SKM-1 (cell line): ENCODE data around the gene SLC6A8.

Experiments
- DNase-seq: peaks from one replicate; lab custom pipeline; 2025; ENCODE audit not compliant: unreplicated experiment; lab: John Stamatoyannopoulos, UW

The SLC6A8 gene

DNA sequence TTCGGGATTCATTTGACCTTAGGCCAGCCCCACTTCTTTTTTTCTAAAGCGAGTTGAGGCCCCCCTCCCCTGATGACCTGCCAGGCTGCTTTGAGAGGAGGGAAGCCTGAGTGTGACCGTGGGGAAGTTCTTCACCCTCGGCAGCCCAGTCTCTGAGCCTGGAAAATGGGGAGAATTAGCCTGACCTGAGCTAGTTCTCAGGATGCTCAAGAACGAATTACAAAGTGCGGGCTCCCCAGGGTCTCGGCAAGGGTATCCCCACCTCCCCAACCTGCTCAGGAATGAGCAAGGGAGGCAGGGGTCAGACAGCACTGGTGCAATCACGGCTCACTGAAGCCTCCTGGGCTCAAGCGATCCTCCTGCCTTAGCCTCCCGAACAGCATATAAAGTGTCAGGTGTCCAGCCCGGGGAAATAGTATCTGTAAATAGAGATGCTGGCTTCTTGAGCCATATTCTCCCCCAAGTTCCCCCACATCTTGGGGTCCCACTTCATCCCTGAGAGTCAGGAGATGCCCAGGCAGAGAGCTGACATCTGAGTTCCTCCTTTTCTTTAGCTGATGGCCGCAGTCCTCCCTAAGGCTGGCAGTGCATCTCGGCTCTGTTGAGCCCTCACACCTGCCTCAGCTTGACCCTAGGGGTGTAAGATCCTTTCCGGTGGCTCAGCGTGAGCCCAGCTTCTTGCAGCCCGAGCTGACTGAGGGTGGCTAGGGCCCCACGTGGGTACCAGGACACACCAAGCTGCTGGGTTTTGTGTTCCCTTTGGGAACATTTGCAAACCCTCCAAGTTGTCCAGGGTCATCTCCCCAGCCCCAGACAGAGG is 39.2 kb upstream of the SLC6A8 start:
- DNase-seq = no peak

- peak; percentile 8 for DNase-seq
Measured at GRCh38 chrX:153649178-153649914, 38.4 kb upstream of the SLC6A8 start.

GRCh38 chrX:153649915-153650782 is 37.6 kb upstream of the SLC6A8 start:
- DNase-seq = no peak

- DNase-seq = no peak
Measured at GRCh38 chrX:153650959-153651358, 36.8 kb upstream of the SLC6A8 start.

DNA sequence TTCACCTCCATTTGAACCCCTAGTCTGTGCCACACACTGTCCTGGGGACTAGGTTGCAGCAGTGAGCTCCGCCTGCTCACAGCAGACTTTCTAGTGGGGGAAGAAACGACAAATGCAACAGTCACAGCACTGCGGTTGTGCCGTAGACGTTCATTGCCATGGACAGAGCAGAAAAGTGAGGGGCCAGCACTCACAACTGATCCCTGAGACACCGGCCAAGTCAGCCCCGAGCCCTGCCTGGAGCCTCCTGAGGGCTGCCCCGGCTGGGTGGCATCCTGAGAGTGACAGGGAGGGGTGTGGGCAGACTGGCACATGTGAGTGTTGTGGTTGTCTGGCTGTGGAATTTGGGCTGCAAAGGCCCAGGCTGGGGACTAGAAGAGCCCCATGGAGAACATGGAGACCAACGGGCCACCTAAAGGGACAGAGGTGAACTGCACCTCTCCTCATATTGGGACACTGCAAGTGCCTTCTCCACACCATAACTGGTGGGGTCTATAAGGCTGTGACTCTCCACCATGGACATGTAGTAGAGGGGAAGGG is 36.1 kb upstream of the SLC6A8 start:
- no peak for DNase-seq

GRCh38 chrX:153653556-153653955 is 34.2 kb upstream of the SLC6A8 start:
- DNase-seq = no peak

GRCh38 chrX:153657161-153657560 is 30.6 kb upstream of the SLC6A8 start:
- no peak for DNase-seq

DNA sequence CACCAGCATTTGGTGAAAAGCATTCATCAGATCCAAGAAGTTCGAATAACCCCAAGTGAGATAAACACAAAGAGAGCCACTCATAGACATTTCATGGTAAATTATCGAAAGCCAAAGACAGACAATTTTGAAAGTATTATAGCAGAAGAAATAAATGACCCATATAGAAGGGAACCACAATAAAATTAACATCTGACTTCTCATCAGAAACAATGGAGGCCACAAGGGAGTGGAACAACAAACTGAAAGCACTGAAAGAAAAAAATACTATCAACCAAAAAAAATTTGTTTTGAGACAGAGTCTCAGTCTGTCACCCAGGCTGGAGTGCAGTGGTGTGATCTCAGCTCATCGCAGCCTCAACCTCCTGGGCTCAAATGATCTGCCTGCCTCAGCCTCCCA is 28.5 kb upstream of the SLC6A8 start:
- no peak for DNase-seq

DNA sequence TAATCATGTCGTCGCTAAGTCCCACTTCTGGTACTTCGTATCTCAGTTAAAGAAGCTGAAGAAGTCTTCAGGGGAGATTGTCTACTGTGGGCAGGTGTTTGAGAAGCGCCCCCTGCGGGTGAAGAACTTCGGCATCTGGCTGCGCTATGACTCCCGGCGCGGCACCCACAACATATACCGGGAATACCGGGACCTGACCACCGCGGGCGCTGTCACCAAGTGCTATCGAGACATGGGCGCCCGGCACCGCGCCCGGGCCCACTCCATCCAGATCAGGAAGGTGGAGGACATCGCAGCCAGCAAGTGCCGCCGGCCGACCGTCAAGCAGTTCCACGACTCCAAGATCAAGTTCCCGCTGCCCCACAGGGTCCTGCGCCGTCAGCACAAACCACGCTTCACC is 25.5 kb upstream of the SLC6A8 start:
- peak; percentile 11 for DNase-seq

DNA sequence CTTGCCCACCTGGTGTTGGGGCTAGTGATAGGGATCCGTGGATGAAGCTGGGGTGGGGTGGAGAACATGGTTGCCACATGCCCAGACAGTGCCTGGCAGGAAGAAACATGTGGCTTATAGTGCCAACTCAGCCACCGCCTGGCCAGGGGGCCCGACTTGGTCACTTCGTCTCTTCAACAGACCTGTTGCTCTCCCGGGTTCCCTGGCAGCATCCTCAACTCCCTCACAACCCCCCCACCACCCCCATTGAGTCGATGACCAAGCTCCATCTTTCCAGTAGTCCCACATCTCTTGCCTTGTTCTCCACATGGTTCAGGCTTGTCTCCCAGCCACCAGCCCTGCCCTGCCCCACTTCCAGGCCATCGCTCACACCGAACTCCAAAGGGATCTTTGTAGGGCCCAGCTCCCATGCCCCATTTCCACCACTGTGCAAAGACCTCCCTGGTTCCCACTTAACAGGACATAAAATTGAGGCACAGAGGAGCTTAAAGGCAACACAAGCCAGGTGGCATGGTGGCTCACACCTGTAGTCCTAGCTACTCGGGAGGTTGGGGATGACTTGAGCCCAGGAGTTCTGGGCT is 21.9 kb upstream of the SLC6A8 start:
- DNase-seq = no peak

- no peak for DNase-seq
Measured at GRCh38 chrX:153667281-153667955, 20.3 kb upstream of the SLC6A8 start.

DNA sequence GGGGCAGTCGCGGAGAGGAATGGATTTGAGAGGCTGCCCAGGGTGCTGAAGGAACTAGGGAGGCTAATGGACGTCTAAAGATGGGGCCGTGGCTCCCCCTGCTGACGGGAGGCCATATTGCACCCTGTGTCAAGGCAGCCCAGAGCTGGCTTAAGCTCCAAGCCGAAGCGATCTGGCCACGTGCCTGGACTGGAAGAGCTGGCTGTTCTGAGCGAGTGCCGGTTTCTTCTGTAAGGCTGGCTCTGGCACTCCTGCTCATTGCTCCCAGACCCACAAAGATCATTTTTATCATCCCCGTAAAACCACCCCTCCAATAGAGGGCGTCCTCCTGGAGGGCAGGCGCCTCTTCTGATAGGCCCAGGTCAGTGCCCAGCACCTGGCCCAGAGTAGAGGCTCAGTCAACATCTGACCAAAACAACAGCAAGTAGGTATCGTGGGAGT is 19.8 kb upstream of the SLC6A8 start:
- peak; percentile 48 for DNase-seq

- DNase-seq = no peak
Measured at GRCh38 chrX:153668423-153669173, 19.1 kb upstream of the SLC6A8 start.

DNA sequence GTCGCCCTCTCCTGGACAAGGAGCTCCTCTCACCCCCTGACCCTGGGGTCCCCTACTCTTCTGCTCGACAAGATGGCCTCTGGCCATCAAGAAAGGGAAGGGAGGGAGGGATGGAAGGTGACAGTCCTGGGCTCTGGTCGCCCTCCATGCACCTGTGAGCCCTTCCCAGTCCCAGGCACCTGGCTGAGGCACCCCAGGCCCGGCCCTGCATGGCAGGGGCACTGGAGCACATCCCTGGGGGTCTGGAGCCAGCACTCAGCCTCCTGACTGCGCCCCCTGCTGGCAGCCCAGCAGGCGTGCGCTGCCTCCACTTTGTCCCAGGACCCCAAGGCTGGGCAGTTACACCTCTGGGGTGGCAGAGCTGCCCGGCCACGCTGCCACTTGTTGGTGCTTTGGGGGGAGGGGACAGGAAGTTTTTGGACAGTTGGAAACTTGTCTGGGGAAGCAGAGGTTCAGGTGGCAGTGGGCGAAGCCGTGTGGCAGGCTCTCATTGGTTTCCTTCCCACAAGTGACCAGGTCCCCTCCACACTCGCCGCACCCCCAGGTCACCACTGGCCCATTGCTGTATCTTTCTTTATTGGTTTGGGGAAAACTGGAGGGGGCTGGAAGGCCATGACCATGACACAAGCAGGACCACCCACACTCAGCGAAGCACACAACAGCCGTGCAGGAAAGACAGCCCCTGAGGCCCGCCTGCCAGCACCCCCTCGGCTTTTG is 18.4 kb upstream of the SLC6A8 start:
- no peak for DNase-seq

DNA sequence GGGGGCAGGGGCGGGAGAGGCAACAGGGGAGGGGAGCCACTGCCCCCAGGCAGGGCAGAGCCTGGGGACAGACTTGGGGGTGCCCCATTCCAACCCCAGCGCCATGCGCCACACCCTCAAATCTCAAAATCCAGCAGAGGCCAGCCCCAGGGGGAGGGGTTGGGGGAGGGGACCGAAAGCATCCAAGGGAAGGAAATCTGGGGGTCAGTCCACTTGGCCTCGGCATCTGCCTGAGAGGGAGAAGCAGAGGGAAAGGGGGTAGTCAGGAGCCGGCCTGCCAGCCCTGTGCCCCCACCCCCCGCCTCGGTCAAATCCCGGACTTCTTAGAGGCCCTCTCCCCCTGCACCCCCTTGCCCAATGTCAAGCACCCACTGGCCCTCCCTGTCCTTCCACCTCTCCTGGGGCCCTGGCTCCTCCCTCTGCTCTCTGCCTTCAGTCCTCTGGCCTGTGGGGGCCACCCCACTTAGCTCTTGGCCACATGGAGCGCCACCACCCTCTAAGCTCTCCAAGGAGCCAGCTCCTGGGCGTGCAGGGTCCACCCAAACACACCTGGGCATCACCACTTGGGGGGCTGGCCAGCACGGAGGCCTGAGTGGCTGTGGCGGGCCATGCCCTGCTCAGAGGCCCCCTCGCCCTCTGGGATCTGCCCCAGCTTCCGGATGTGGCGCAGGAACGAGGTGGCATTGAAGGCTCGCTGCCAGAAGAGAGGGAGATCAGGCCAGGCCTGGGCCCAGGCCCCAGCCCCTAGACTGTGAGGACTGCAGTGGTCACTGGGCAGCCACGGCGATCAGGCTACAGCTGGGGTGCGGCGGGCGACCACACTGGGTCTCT is 17.6 kb upstream of the SLC6A8 start:
- DNase-seq = no peak

DNA sequence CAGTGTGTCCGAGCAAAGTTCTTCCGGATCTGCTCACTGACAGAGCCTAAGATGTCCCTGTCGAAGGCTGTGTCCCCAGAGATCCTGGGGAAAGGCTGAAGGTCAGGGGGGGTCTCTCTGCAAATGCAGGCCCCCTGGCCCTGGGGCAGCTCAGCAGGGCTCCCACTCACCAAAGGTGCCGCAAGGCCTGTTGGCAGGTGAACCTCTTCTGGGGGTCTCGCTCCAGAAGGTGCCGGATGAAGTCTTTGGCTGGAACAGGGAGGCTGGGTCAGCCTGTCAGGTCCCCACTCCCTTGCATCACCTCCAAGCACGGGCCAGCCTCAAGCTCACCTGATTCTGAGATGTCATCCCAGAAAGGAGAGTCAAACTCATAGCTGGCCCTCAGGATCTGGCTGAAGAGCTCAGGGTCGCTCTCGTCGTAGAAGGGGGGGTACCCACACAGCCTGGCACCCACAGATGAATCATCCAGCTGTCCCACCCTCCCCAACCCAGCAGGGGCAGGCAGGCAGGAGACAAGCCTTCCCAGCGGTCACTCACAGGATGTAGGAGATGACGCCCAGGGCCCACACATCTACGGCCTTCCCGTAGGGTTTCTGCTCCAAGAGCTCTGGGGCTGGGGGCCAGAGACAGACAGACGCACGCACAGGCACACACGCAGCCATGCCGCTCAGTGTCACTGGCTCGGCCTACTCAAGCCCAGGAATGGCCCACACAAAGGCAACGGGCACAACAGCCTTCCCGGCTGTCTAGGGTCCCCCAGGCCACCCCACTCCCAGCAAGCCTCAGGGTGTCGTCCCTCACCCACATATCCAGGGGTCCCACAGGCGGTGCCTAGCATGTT is 16.8 kb upstream of the SLC6A8 start:
- DNase-seq = no peak
